GM12878 (cell line): ENCODE measurements around the gene CSNK2A1. TPM values are rescaled to one million over a fixed set of nuclear protein-coding genes. Genes with fewer than 3 reads are reported as not detected.

Source experiments
- BHLHE40 ChIP-seq, 2 experiments: fragments of 450-650 bp in 1 of 2; IDR thresholded peaks; 2 replicates each; pipeline ENCODE4 v1.6.1; 2011 to 2017; ENCODE audit warnings: low read depth in 2 of 2, borderline replicate concordance in 1 of 2, improper control_type of control experiment in 1 of 2, low read length in 1 of 2, mild to moderate bottlenecking in 1 of 2
- DPF2 ChIP-seq: fragments of 450-650 bp; IDR thresholded peaks from 2 replicates; pipeline ENCODE4 v1.6.1; 2017; ENCODE audit warnings: mild to moderate bottlenecking
- ESRRA ChIP-seq: IDR thresholded peaks from 2 replicates; pipeline ENCODE4 v1.6.1; 2012; ENCODE audit warnings: mild to moderate bottlenecking, low read length, improper control_type of control experiment
- HSF1 ChIP-seq: fragments of 150-350 bp; IDR thresholded peaks from 2 replicates; pipeline ENCODE4 v1.6.1; 2014; ENCODE audit warnings: mild to moderate bottlenecking, low read depth, low read length
- IKZF1 ChIP-seq: fragments of 450-650 bp; conservative IDR thresholded peaks from 2 replicates; pipeline ENCODE4 v1.6.1; 2017; ENCODE audit warnings: antibody characterized with exemption, mild to moderate bottlenecking
- IKZF2 ChIP-seq, 2 experiments: fragments of 450-650 bp; IDR thresholded peaks; 2 replicates each; pipeline ENCODE4 v1.6.1; 2017; ENCODE audit warnings: mild to moderate bottlenecking in 2 of 2, moderate library complexity in 2 of 2
- MEF2B ChIP-seq: fragments of 450-650 bp; IDR thresholded peaks from 2 replicates; pipeline ENCODE4 v1.6.1; 2018; ENCODE audit warnings: mild to moderate bottlenecking, moderate library complexity; ENCODE audit not compliant: partially characterized antibody, poor library complexity, severe bottlenecking
- MTA3 ChIP-seq: IDR thresholded peaks from 2 replicates; pipeline ENCODE4 v1.6.1; 2012; ENCODE audit warnings: low read length, inconsistent platforms, borderline replicate concordance
- MYC ChIP-seq: IDR thresholded peaks from 2 replicates; pipeline ENCODE4 v1.6.1; 2011; ENCODE audit warnings: mild to moderate bottlenecking, low read length, moderate library complexity, inconsistent platforms; ENCODE audit not compliant: insufficient read depth, insufficient replicate concordance, insufficient read length, severe bottlenecking
- NR2F1 ChIP-seq: fragments of 450-650 bp; conservative IDR thresholded peaks from 2 replicates; pipeline ENCODE4 v1.6.1; 2017; ENCODE audit warnings: mild to moderate bottlenecking
- POLR2A ChIP-seq: IDR thresholded peaks from 2 replicates; pipeline ENCODE4 v1.6.1; 2011; ENCODE audit warnings: low read depth, mild to moderate bottlenecking, low read length
- RAD51 ChIP-seq: fragments of 450-650 bp; IDR thresholded peaks from 2 replicates; pipeline ENCODE4 v1.6.1; 2016; ENCODE audit warnings: moderate library complexity, mild to moderate bottlenecking, inconsistent platforms
- RBBP5 ChIP-seq: fragments of 200-600 bp; sonication (generic); conservative IDR thresholded peaks from 2 replicates; pipeline ENCODE4 v1.6.1; 2016
- RELA ChIP-seq: fragments of 450-650 bp; IDR thresholded peaks from 2 replicates; pipeline ENCODE4 v1.8.0; 2014; ENCODE audit warnings: borderline replicate concordance; ENCODE audit not compliant: partially characterized antibody
- SMAD1 ChIP-seq: fragments of 450-650 bp; IDR thresholded peaks from 2 replicates; pipeline ENCODE4 v1.6.1; 2018; ENCODE audit warnings: mild to moderate bottlenecking, low read depth; ENCODE audit not compliant: partially characterized antibody
- SP1 ChIP-seq: IDR thresholded peaks from one replicate; pipeline ENCODE4 v1.6.1; 2011; ENCODE audit warnings: low read depth, low read length
- SPI1 ChIP-seq: IDR thresholded peaks from 2 replicates; pipeline ENCODE4 v1.6.1; 2011; ENCODE audit warnings: low read depth, mild to moderate bottlenecking, low read length, moderate library complexity, borderline replicate concordance; ENCODE audit not compliant: insufficient read depth
- STAT3 ChIP-seq: IDR thresholded peaks from 2 replicates; pipeline ENCODE4 v1.6.1; 2011; ENCODE audit warnings: low read depth, low read length, improper control_type of control experiment
- SUZ12 ChIP-seq: fragments of 200-600 bp; sonication (generic); IDR thresholded peaks from one replicate; pipeline ENCODE4 v1.6.1; 2018; ENCODE audit warnings: antibody characterized with exemption, mild to moderate bottlenecking; ENCODE audit not compliant: unreplicated experiment
- TCF3 ChIP-seq: IDR thresholded peaks from 2 replicates; pipeline ENCODE4 v1.6.1; 2012; ENCODE audit warnings: low read depth, mild to moderate bottlenecking, low read length, borderline replicate concordance; ENCODE audit not compliant: insufficient read depth
- ZBTB40 ChIP-seq: fragments of 450-650 bp; IDR thresholded peaks from 2 replicates; pipeline ENCODE4 v1.6.1; 2016; ENCODE audit warnings: mild to moderate bottlenecking, moderate library complexity, borderline replicate concordance
- polyA plus RNA-seq, 11 experiments: library from polyadenylated mRNA; depleted of rRNA in 4 of 11; unstranded in 6 of 11; stranded (reverse) in 5 of 11; fragments of >200 nt; fragmentation: Nextera tagmentation in 4 of 11; fragmentation: Illumina TruSeq in 1 of 11; extraction: Ambion mirVana in 4 of 11; extraction: Trizol in 1 of 11; gene quantifications; 1 replicate in 1 of 11; 2 replicates in 10 of 11; pipeline versions ENCODE4 v1.2.1 to v1.2.3, GENCODE V29; 2011 to 2016; ENCODE audit warnings: inconsistent platforms in 2 of 11, missing spikeins in 2 of 11, low read depth in 1 of 11
- total RNA-seq, 4 experiments: library from RNA; depleted of rRNA in 3 of 4; stranded (reverse); fragments of >200 nt in 3 of 4; fragmentation: Illumina TruSeq in 1 of 4; extraction: Trizol in 1 of 4; gene quantifications; 2 replicates each; pipeline versions ENCODE4 v1.2.1 to v1.2.3, GENCODE V29; 2013 to 2021
- TF ChIP-seq, protein P1 (sequence below): fragments of 450-650 bp; formaldehyde crosslinking; IDR thresholded peaks from 2 replicates; pipeline ENCODE4 v1.5.0; 2022; ENCODE audit warnings: mild to moderate bottlenecking, missing genetic modification characterization

Gene CSNK2A1
- total and polyA plus RNA-seq, 10 of the 15 experiments (the other 5 are each of a cell fraction or from before 2014, with no cell fraction given): 47.6 to 199 (median 95.0) TPM

DNA sequence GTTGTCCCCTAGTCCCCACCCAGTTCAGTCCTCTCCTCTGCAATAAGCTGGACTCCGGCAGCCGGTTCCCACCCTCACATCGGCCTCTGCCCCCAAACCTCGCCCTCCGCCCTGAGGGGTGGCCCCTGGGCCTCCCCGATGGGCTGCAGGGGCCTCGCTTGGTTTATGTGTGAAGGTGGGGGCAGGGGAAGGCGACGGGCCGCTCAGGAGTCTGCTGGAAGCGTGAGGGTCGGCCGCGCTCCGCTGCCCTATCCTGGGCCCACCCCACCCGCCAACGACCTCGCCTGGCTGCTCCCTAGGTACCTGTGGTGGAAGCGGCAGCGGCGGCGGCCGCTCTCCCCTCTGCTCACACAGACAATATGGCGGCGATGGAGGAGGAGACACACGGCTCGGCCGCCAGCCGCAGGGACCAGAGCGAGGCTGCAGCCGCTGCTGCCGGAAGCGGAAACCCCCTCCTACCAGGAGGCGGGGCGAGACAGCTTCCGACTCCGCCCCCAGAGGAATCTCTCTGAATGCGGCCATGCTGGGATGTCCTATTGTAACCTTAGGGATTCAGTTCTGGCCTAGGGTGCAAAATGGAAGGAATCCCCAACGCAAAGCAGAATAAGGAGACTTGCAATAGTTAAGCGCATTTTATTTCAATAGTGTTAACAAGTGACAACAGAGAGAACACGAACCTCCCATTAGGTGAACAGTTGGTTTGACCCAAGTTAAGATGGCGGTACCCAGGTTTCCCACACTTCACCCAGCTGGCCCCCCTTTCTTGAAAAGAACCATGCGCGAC lies at the start of gene CSNK2A1 (continued):
- TF ChIP-seq, protein P1, sequence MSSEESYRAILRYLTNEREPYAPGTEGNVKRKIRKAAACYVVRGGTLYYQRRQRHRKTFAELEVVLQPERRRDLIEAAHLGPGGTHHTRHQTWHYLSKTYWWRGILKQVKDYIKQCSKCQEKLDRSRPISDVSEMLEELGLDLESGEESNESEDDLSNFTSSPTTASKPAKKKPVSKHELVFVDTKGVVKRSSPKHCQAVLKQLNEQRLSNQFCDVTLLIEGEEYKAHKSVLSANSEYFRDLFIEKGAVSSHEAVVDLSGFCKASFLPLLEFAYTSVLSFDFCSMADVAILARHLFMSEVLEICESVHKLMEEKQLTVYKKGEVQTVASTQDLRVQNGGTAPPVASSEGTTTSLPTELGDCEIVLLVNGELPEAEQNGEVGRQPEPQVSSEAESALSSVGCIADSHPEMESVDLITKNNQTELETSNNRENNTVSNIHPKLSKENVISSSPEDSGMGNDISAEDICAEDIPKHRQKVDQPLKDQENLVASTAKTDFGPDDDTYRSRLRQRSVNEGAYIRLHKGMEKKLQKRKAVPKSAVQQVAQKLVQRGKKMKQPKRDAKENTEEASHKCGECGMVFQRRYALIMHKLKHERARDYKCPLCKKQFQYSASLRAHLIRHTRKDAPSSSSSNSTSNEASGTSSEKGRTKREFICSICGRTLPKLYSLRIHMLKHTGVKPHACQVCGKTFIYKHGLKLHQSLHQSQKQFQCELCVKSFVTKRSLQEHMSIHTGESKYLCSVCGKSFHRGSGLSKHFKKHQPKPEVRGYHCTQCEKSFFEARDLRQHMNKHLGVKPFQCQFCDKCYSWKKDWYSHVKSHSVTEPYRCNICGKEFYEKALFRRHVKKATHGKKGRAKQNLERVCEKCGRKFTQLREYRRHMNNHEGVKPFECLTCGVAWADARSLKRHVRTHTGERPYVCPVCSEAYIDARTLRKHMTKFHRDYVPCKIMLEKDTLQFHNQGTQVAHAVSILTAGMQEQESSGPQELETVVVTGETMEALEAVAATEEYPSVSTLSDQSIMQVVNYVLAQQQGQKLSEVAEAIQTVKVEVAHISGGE (CRISPR knock-in tag): no peak
- TF ChIP-seq IKZF1 (peak; percentile 86), MTA3 (no peak), NR2F1 (peak; percentile 63), RAD51 (peak; percentile 41; the same call in 1 of the 2 replicates), SP1 (peak; percentile 95), SUZ12 (no peak), SPI1 (no peak), SMAD1 (peak; percentile 26), ZBTB40 (peak; percentile 95), STAT3 (no peak), RELA (peak; percentile 65), RBBP5 (no peak), MYC (no peak), DPF2 (peak; percentile 72), HSF1 (no peak), POLR2A (peak; percentile 98), MEF2B (no peak), IKZF2 (IDR thresholded peaks at IDR 0.05) (no peak), ESRRA (no peak), BHLHE40 (IDR thresholded peaks at IDR 0.05; ENCODE audit: borderline replicate concordance in 1 of 2, low read depth in 2 of 2, low read length in 1 of 2) (peak; percentile 97 to 99), TCF3 (no peak)
